MM.1S (cell line): ENCODE results near the gene NDUFAB1.

ENCODE experiments used
- DNase-seq: peaks from one replicate; pipeline ENCODE4 v3.0.0-alpha.2; 2015
- H2AFZ ChIP-seq: fragments of 300-600 bp; sonication (generic); 2 replicates; pipeline ENCODE4 v1.6.0; 2016; ENCODE audit warnings: antibody characterized with exemption, low read length
- H3F3A ChIP-seq: fragments of 300-600 bp; sonication (generic); 2 replicates; pipeline ENCODE4 v1.6.1; 2016; ENCODE audit warnings: mild to moderate bottlenecking, antibody characterized with exemption, low read length, moderate library complexity, mixed read lengths; ENCODE audit not compliant: insufficient read depth
- H3K27ac ChIP-seq: fragments of 300-600 bp; sonication (generic); 2 replicates; pipeline ENCODE4 v1.5.1; 2016; ENCODE audit warnings: mild to moderate bottlenecking, low read length
- H3K27me3 ChIP-seq: fragments of 300-600 bp; sonication (generic); replicated peaks from 2 replicates; pipeline ENCODE4 v1.6.0; 2016; ENCODE audit warnings: low read length; ENCODE audit not compliant: insufficient read depth
- H3K36me3 ChIP-seq: fragments of 300-600 bp; sonication (generic); replicated peaks from 2 replicates; pipeline ENCODE4 v1.6.1; 2016; ENCODE audit warnings: mild to moderate bottlenecking, low read length, mixed read lengths; ENCODE audit not compliant: insufficient read depth
- H3K4me1 ChIP-seq: fragments of 300-600 bp; sonication (generic); 2 replicates; pipeline ENCODE4 v1.6.1; 2016; ENCODE audit warnings: low read length, mixed read lengths
- H3K4me2 ChIP-seq: fragments of 300-600 bp; sonication (generic); 2 replicates; pipeline ENCODE4 v1.6.0; 2016; ENCODE audit warnings: low read depth, low read length
- H3K4me3 ChIP-seq: fragments of 300-600 bp; sonication (generic); 2 replicates; pipeline ENCODE4 v1.5.1; 2016; ENCODE audit warnings: low read length, mixed read lengths
- H3K79me2 ChIP-seq: fragments of 300-600 bp; sonication (generic); 2 replicates; pipeline ENCODE4 v1.6.1; 2016; ENCODE audit warnings: mixed run types, low read length, mixed read lengths
- H3K9ac ChIP-seq: fragments of 300-600 bp; sonication (generic); 2 replicates; pipeline ENCODE4 v1.6.1; 2016; ENCODE audit warnings: low read length, mixed read lengths
- H3K9me2 ChIP-seq: fragments of 300-600 bp; sonication (generic); replicated peaks from 2 replicates; pipeline ENCODE4 v1.6.1; 2016; ENCODE audit warnings: mild to moderate bottlenecking, low read length, mixed read lengths; ENCODE audit not compliant: insufficient read depth
- H3K9me3 ChIP-seq: fragments of 300-600 bp; sonication (generic); replicated peaks from 2 replicates; pipeline ENCODE4 v1.6.1; 2016; ENCODE audit warnings: mild to moderate bottlenecking, low read length, mixed read lengths; ENCODE audit not compliant: insufficient read depth
- H4K20me1 ChIP-seq: fragments of 300-600 bp; sonication (generic); 2 replicates; pipeline ENCODE4 v1.6.1; 2016; ENCODE audit warnings: mild to moderate bottlenecking, low read length, moderate library complexity, mixed read lengths; ENCODE audit not compliant: insufficient read depth
- EZH2 ChIP-seq: fragments of 300-600 bp; sonication (generic); optimal IDR thresholded peaks from 2 replicates; pipeline ENCODE3; 2017; ENCODE audit warnings: low read depth, mild to moderate bottlenecking, antibody characterized with exemption, low read length, mixed read lengths
- EZH2phosphoT487 ChIP-seq: fragments of 300-600 bp; sonication (generic); IDR thresholded peaks from 2 replicates; pipeline ENCODE4 v1.6.1; 2018; ENCODE audit warnings: antibody characterized with exemption, low read length
- TF ChIP-seq, protein P1 (sequence below): fragments of 300-600 bp; sonication (generic); IDR thresholded peaks from 2 replicates; pipeline ENCODE4 v1.5.1; 2016; ENCODE audit warnings: antibody characterized with exemption, low read length, mixed read lengths

Gene NDUFAB1

DNA sequence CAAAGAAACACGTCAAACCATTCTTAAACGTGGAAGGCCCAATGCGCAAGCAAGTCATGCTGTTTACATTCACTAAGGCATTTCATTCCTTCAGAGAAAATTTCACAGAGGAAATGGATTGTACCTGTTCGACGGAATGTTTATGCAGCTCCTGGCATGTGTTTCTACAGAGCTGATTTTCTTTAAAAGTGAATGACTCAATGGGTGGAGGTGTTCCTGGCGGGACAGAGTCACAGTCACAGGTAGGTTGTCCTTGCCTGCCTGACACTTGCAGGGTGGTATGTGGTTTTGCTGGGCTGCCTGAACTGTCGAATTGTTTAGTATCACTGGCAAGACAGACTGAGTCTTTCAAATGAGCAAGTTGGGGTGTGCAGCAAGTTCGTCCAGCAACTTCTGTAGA, 33.4 kb upstream of the NDUFAB1 start:
- no peaks in the 10 kb centered on the region for H3K9me3 ChIP-seq
- no peaks in the 10 kb centered on the region for H3F3A ChIP-seq
- H3K9me2 ChIP-seq = no peaks in the 10 kb centered on the region
- DNase-seq = no peak
- H3K9ac ChIP-seq = no peak overlapping the region
- TF ChIP-seq, protein P1, sequence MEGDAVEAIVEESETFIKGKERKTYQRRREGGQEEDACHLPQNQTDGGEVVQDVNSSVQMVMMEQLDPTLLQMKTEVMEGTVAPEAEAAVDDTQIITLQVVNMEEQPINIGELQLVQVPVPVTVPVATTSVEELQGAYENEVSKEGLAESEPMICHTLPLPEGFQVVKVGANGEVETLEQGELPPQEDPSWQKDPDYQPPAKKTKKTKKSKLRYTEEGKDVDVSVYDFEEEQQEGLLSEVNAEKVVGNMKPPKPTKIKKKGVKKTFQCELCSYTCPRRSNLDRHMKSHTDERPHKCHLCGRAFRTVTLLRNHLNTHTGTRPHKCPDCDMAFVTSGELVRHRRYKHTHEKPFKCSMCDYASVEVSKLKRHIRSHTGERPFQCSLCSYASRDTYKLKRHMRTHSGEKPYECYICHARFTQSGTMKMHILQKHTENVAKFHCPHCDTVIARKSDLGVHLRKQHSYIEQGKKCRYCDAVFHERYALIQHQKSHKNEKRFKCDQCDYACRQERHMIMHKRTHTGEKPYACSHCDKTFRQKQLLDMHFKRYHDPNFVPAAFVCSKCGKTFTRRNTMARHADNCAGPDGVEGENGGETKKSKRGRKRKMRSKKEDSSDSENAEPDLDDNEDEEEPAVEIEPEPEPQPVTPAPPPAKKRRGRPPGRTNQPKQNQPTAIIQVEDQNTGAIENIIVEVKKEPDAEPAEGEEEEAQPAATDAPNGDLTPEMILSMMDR = no peak
- TF ChIP-seq EZH2 (no peak), EZH2phosphoT487 (no peak)
- no peaks in the 10 kb centered on the region for H3K27me3 ChIP-seq
- no peak overlapping the region for H3K4me3 ChIP-seq
- H3K27ac ChIP-seq = no peak overlapping the region
- H2AFZ ChIP-seq = no peak overlapping the region
- no peaks in the 10 kb centered on the region for H3K4me1 ChIP-seq
- H3K4me2 ChIP-seq = no peak overlapping the region
- H3K36me3 ChIP-seq = no peaks in the 10 kb centered on the region; the same call in none of the 2 replicates
- no peaks in the 10 kb centered on the region for H3K79me2 ChIP-seq
- no peaks in the 10 kb centered on the region for H4K20me1 ChIP-seq

DNA sequence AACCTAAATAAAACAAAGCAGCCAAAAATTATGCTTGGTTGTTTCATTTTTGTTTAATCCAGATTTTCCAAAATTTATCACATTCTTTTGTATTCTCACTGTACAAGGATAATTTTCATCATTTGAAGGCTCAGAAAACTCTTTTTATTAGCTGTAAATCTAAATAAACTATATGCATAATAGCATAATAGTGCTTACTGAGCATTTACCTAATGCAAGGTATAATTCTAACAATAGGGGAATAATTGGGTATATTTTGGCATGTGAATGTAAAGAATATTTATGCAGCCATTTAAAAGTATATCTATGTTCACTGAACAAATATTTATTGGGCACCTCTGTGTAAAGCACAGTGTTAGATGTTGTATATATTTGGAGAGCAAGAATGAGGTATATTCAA, 28.0 kb upstream of the NDUFAB1 start:
- Histone ChIP-seq H3K9me3 (no peaks in the 10 kb centered on the region), H3K4me1 (0 out of 2 replicates have a peak, but pooled peaks cover 4% of the 10 kb centered on the region), H3K4me3 (no peak overlapping the region), H2AFZ (no peak overlapping the region), H4K20me1 (no peaks in the 10 kb centered on the region), H3K79me2 (no peaks in the 10 kb centered on the region), H3K36me3 (peaks cover 5% of the 10 kb centered on the region; the same call in 1 of the 2 replicates), H3K4me2 (no peak overlapping the region), H3K9ac (no peak overlapping the region), H3K9me2 (no peaks in the 10 kb centered on the region), H3K27me3 (no peaks in the 10 kb centered on the region), H3K27ac (no peak overlapping the region), H3F3A (peaks cover 4% of the 10 kb centered on the region; the same call in 1 of the 2 replicates)
- no peak for TF ChIP-seq EZH2
- no peak for TF ChIP-seq EZH2phosphoT487
- TF ChIP-seq, protein P1 = no peak
- DNase-seq = no peak

DNA sequence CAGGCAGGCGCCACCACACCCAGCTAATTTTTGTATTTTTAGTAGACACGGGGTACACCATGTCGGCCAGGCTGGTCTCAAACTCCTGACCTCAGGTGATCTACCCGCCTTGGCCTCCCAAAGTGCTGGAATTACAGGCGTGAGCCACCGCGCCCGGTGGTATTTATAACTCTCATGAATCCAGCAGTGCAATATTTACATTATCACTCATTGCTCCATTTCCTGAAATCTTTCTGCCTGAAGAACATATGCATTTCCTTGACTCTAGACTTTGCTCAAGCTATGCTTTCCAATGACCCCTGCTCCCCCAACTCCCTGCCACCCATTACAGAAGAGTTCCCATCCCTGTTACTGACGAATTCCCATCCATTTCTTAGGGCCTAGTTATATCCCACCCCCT, 19.7 kb upstream of the NDUFAB1 start:
- TF ChIP-seq, protein P1 = no peak
- TF ChIP-seq EZH2phosphoT487 (no peak), EZH2 (no peak)
- Histone ChIP-seq H3K4me1 (0 out of 2 replicates have a peak, but pooled peaks cover 4% of the 10 kb centered on the region), H2AFZ (no peak overlapping the region), H3K36me3 (no peaks in the 10 kb centered on the region), H3K9me2 (no peaks in the 10 kb centered on the region), H3K79me2 (no peaks in the 10 kb centered on the region; the same call in 1 of the 2 replicates), H3K4me2 (no peak overlapping the region), H3K27me3 (no peaks in the 10 kb centered on the region), H3F3A (peaks cover 4% of the 10 kb centered on the region; the same call in 1 of the 2 replicates), H3K9ac (no peak overlapping the region), H3K27ac (no peak overlapping the region), H4K20me1 (no peaks in the 10 kb centered on the region), H3K4me3 (no peak overlapping the region), H3K9me3 (no peaks in the 10 kb centered on the region)
- DNase-seq = no peak
